Spleen (tissue), 7 donors: ENCODE results near the gene TTC23L.

Experiments
- POLR2A ChIP-seq, 3 donors: fragments of 450-650 bp; IDR thresholded peaks; one replicate each; pipeline ENCODE4 v1.5.1; 2017; ENCODE audit warnings: antibody characterized with exemption in 3 of 3, mild to moderate bottlenecking in 1 of 3
- POLR2AphosphoS5 ChIP-seq, 3 donors: sonication (generic); formaldehyde crosslinking; IDR thresholded peaks; one replicate each; pipeline ENCODE4 v1.5.1; 2017; ENCODE audit warnings: antibody characterized with exemption in 3 of 3
- TF ChIP-seq, protein P1 (sequence below), 11 experiments: fragments of 200-600 bp in 7 of 11; fragments of 450-650 bp in 4 of 11; sonication (generic) in 4 of 11; IDR thresholded peaks in 8 of 11; conservative IDR thresholded peaks in 3 of 11; 1 replicate in 7 of 11; 2 replicates in 4 of 11; pipeline versions ENCODE4 v1.4.0 to v1.8.0; 2016 to 2021; ENCODE audit warnings: antibody characterized with exemption in 11 of 11, inconsistent platforms in 4 of 11, mild to moderate bottlenecking in 1 of 11
- donor health status: DM: no; HTN: no; CAD: no; lungs with moderate emphysema.
- donor health status: DM: no; HTN: no; CAD: no.
- donor health status: DM: no; HTN: no; CAD: no.

DNA sequence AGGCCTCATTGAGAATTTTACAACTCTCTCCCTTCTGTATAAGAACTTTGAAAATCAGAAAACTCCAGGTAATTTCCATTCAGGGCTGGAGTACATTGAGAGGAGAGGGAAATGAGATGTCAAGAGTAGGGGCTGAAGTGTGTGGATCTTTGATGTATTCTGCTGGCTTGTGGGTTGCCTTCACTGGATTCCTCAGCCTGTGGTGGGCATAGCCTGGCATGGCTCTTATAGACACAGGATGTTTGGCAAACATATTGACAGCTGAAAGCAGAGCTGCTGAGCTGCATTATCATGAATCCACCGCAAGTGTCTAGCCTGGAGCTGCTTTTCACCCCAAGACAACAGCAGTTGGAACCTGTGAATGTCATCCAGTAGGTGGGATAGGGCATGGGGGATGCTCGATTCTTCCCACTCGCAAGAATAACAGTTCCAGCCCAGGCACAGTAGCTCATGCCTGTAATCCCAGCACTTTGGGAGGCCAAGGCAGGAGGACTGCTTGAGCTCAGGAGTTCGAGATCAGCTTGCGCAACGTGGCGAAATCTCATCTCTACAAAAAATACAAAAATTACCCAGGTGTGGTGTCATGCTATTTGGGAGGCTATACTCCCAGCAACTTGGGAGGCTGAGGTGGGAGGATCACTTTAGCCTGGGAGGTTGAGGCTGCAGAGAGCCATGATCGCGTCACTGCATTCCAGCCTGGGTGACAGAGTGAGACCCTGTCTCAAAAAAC lies 36.0 kb upstream of the TTC23L start:
- TF ChIP-seq, protein P1, sequence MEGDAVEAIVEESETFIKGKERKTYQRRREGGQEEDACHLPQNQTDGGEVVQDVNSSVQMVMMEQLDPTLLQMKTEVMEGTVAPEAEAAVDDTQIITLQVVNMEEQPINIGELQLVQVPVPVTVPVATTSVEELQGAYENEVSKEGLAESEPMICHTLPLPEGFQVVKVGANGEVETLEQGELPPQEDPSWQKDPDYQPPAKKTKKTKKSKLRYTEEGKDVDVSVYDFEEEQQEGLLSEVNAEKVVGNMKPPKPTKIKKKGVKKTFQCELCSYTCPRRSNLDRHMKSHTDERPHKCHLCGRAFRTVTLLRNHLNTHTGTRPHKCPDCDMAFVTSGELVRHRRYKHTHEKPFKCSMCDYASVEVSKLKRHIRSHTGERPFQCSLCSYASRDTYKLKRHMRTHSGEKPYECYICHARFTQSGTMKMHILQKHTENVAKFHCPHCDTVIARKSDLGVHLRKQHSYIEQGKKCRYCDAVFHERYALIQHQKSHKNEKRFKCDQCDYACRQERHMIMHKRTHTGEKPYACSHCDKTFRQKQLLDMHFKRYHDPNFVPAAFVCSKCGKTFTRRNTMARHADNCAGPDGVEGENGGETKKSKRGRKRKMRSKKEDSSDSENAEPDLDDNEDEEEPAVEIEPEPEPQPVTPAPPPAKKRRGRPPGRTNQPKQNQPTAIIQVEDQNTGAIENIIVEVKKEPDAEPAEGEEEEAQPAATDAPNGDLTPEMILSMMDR (IDR thresholded peaks at IDR 0.05 in 8 of 11, conservative IDR thresholded peaks at IDR 0.05 in 3 of 11): no peak
- TF ChIP-seq POLR2A (IDR thresholded peaks at IDR 0.05): no peak
- TF ChIP-seq POLR2AphosphoS5 (IDR thresholded peaks at IDR 0.05): no peak
